Mesenteric fat pad (tissue), 1 donor: Measurements from ENCODE around the gene UBE3A. TPM values are rescaled to one million over a fixed set of nuclear protein-coding genes. Genes with fewer than 3 reads are reported as not detected.

Experiments
- DNase-seq: peaks from one replicate; pipeline ENCODE4 v3.0.0-alpha.2; 2020; ENCODE audit warnings: low spot score
- total RNA-seq: library from RNA; stranded (reverse); fragmentation: NEBNext Ultra II Directional; extraction: Animal tissue kit (Norgen Biotek cat#: 25700); gene quantifications from one replicate; pipeline ENCODE4 v1.2.1, GENCODE V29; 2021
- donor health status: DM: yes; HTN: yes; CAD: no.

The UBE3A gene
- total RNA-seq, 1 donor from 2014 or later, result 78.7 TPM

DNA sequence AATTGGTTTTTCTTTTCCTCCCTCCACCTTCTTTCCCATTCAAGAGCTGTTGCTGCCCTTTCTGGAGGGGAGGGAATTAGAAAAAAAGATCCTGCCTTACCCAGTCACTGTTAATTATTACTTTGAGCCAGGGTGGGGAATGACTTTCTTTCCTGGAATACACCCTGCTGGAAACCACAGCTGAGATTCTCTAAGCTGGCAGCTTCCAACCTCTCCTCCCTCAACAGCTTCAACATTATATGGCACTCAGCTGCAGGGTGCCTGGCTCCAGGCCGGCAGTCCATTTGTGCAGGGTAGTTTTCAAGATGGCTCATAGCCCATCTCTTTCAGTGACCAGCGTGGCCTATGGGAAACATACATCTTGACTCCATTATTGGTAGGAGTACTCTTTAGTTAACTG is 105.8 kb downstream of the UBE3A start:
- no peak for DNase-seq

DNA sequence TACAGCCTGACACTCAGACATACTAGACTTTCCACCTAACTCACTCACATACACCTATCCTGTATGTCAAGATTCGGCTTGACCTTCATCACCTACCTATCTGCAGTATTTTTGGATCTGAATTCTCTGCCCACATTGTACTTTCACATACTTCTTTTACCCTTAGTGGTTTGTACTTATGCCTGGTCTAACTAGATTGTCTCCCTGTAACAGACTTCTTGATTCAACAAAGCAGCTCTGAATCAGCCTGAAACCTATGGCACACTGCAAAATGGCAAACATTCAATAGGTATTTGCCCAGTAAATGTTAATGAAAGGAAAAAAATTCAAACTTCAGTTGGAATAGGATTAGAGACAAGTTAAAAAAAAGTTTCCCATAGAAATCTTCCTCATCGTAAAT is 106.5 kb downstream of the UBE3A start:
- DNase-seq, result no peak

DNA sequence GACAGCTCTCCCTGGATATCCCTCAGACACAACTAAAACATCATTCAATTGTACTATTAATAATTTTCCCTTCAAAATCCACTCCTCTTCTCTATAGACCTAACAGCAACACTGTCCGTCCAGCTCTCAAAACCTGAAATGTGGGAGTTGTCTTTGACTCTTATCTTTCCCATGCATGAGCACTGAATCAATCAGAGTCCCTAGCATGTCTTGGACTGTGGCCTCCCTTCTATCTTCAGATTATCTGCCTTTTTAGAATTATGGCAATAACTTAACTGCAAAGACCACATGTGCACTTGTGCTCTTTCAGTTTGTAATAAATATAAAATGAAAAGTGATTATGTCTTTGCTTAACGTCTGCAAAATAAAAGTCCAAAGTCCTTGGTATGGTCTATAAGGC is 107.0 kb downstream of the UBE3A start:
- DNase-seq, result no peak

DNA sequence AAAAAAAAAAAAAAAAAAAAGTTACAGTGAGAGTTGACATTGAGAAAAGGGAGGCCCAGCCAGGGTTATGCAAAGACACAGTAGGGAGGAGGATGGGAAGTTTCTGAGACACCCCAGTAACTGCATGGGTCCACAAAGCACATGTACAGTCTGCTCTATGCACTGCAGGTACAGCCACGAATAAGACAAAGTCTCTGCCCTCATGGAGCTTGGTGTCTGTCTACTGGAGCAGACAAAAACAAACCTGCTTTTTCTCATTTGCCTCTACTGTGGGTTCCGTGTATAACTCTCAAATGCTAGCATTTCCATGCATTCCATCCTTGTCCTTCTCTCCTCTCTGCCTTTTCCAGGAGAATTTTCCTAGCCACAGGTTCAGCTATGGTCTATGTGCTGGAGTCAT is 107.4 kb downstream of the UBE3A start:
- DNase-seq, result no peak

DNA sequence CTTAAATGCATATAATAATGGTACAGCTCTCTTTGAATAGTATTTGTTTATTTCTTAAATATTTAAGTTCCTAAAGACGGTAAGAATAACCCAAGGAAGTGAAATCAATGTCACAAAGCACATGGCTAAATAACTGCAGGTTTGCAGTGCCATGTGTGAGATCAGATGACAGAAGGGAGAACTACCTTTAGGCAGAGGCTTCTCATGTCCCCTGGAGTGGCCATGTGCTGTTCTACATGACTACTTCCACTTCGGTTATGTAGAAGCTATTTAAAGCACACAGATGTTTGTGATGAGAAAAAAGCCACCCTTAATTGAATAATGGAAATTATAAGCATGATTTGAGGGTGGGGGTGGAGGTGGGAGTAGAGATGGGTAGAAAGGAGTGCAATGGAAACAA is 109.1 kb downstream of the UBE3A start:
- DNase-seq, result no peak

DNA sequence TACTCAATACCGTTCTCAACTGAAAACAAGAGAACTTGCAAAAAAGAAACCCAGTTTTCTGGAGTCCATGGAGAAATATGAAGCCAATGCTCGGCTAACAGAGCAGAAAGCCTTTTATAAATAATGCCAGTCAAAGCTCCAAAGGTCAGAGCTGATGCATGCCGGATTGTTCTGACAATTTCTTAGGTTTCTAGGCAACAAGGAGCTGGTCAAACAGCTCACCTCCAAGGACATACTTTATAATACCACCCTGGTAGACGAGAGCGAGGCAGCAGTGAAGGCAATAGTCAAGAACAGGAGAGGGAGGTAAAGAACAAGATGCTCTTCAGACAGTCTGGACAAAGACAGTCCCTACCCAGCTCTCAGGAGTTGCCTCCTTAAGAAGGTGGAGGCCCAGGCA is 111.1 kb downstream of the UBE3A start:
- no peak for DNase-seq

DNA sequence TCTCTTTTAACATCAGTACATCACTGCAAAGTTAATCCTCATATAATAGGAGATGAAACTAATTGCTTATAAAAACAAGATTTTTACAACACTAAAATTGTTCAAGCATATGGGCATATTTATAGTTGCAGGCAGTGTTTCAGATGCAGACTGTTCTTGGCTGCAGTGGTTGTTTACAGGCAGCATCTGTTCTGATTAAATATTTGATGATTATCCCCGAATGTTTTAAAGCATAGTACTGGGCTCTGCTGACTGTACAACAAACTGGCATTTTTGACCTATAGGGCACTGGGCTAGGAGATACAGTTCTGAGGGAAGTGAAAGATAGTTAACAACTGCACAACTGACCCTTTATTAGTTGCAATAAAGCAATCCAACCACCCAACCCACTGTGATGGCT is 113.6 kb downstream of the UBE3A start:
- DNase-seq, result no peak

DNA sequence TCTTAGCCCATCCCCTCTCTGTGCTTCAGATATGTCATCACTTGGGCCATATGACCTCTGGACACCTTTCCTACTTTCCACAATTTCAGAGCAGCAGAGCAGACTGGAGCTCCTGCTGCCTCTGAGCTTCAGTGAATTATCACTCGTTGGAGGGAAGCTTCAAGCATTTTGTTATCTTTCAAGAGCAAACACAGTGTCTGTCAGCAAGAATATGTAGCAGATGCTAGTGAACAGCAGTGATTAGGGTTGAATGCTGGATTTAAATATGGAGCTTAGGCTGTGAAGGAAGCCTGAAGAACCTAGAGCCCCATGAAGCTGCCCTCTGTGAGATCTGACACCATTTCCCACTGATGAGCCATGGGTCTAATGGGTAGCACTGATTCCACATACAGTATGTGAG is 115.4 kb downstream of the UBE3A start:
- DNase-seq, result no peak

DNA sequence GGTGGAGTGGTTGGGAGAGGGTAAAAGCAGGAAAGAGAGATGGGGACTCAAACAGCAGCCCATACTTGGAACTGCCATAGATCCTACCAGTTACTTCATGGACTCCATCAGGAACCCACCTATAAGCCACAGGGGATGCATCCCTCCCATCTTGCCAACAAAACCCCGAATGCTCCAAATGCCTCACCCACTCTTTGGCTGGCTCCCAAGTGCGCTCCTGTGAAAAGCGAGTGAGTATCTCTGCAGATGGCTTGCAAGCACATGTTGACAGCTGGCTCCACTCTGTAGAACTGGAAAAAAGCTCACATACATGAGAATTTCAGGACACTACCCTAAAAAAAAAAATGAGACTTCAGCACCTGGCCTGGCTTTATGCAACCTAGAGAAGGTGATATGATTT is 151.0 kb downstream of the UBE3A start:
- no peak for DNase-seq
